T-helper 22 cell (primary cell): Measurements from ENCODE around the gene NUBP2.

ENCODE experiments used
- DNase-seq: peaks from one replicate; pipeline ENCODE4 v3.0.0-alpha.2; 2020; ENCODE audit warnings: low read depth

Gene NUBP2

GRCh38 chr16:1809281-1809801 lies 26.6 kb downstream of the NUBP2 start:
- DNase-seq: no peak

GRCh38 chr16:1810106-1810505 lies 27.3 kb downstream of the NUBP2 start:
- DNase-seq: no peak

- no peak for DNase-seq
Measured at GRCh38 chr16:1810536-1810935, 27.8 kb downstream of the NUBP2 start.

- DNase-seq: no peak
Measured at GRCh38 chr16:1812732-1813163, 30.0 kb downstream of the NUBP2 start.

- DNase-seq: no peak
Measured at GRCh38 chr16:1815461-1815860, 32.7 kb downstream of the NUBP2 start.

GRCh38 chr16:1816396-1817275 lies 33.9 kb downstream of the NUBP2 start:
- no peak for DNase-seq

- DNase-seq: no peak
Measured at GRCh38 chr16:1817276-1817589, 34.5 kb downstream of the NUBP2 start.

- no peak for DNase-seq
Measured at GRCh38 chr16:1817716-1818115, 35.0 kb downstream of the NUBP2 start.

GRCh38 chr16:1818204-1818872 lies 35.6 kb downstream of the NUBP2 start:
- DNase-seq: no peak

GRCh38 chr16:1818873-1819525 lies 36.2 kb downstream of the NUBP2 start:
- DNase-seq: no peak

- no peak for DNase-seq
Measured at GRCh38 chr16:1819611-1820010, 36.9 kb downstream of the NUBP2 start.

GRCh38 chr16:1820096-1820945 lies 37.6 kb downstream of the NUBP2 start:
- DNase-seq: no peak

- no peak for DNase-seq
Measured at GRCh38 chr16:1820946-1821290, 38.2 kb downstream of the NUBP2 start.

GRCh38 chr16:1821861-1822611 lies 39.3 kb downstream of the NUBP2 start:
- DNase-seq: no peak

- DNase-seq: no peak
Measured at GRCh38 chr16:1822801-1823200, 40.0 kb downstream of the NUBP2 start.

GRCh38 chr16:1823821-1824220 lies 41.1 kb downstream of the NUBP2 start:
- DNase-seq: no peak

GRCh38 chr16:1825381-1825863 lies 42.7 kb downstream of the NUBP2 start:
- DNase-seq: no peak

- DNase-seq: peak; percentile 64
Measured at GRCh38 chr16:1825864-1826690, 43.3 kb downstream of the NUBP2 start.

GRCh38 chr16:1826691-1827573 lies 44.2 kb downstream of the NUBP2 start, which contains the start of the genes FAHD1 and HAGH:
FAHD1 (plus strand) TSS chr16:1827206; CDS start chr16:1827239, 33 bp downstream.
HAGH (minus strand) TSS chr16:1826825; CDS start chr16:1826787, 38 bp downstream.
- DNase-seq: peak; percentile 79
